ENCODE data around the gene EIF4EBP2.

- TF ChIP-seq, protein P1, sequence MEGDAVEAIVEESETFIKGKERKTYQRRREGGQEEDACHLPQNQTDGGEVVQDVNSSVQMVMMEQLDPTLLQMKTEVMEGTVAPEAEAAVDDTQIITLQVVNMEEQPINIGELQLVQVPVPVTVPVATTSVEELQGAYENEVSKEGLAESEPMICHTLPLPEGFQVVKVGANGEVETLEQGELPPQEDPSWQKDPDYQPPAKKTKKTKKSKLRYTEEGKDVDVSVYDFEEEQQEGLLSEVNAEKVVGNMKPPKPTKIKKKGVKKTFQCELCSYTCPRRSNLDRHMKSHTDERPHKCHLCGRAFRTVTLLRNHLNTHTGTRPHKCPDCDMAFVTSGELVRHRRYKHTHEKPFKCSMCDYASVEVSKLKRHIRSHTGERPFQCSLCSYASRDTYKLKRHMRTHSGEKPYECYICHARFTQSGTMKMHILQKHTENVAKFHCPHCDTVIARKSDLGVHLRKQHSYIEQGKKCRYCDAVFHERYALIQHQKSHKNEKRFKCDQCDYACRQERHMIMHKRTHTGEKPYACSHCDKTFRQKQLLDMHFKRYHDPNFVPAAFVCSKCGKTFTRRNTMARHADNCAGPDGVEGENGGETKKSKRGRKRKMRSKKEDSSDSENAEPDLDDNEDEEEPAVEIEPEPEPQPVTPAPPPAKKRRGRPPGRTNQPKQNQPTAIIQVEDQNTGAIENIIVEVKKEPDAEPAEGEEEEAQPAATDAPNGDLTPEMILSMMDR (conservative IDR thresholded peaks at IDR 0.05): no peak
- TF ChIP-seq EZH2 (IDR thresholded peaks at IDR 0.05; ENCODE audit: low read depth): no peak
Observed at GRCh38 chr10:70445718-70446657, 42.0 kb downstream of the EIF4EBP2 start.
